ENCODE data around the gene TRIM21.

TRIM21 gene

GRCh38 chr11:4393209-4393857 lies at the start of gene TRIM21:
Gene TRIM21, minus strand, starts transcription at chr11:4393702. Its CDS starts 3,293 bp downstream, at chr11:4390409.
- DNase-seq (ENCODE audit: extremely low read depth, low read depth), result peak; percentile 64
- TF ChIP-seq, protein P1, sequence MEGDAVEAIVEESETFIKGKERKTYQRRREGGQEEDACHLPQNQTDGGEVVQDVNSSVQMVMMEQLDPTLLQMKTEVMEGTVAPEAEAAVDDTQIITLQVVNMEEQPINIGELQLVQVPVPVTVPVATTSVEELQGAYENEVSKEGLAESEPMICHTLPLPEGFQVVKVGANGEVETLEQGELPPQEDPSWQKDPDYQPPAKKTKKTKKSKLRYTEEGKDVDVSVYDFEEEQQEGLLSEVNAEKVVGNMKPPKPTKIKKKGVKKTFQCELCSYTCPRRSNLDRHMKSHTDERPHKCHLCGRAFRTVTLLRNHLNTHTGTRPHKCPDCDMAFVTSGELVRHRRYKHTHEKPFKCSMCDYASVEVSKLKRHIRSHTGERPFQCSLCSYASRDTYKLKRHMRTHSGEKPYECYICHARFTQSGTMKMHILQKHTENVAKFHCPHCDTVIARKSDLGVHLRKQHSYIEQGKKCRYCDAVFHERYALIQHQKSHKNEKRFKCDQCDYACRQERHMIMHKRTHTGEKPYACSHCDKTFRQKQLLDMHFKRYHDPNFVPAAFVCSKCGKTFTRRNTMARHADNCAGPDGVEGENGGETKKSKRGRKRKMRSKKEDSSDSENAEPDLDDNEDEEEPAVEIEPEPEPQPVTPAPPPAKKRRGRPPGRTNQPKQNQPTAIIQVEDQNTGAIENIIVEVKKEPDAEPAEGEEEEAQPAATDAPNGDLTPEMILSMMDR (IDR thresholded peaks at IDR 0.05; ENCODE audit: low read depth, low read length), result no peak

DNA sequence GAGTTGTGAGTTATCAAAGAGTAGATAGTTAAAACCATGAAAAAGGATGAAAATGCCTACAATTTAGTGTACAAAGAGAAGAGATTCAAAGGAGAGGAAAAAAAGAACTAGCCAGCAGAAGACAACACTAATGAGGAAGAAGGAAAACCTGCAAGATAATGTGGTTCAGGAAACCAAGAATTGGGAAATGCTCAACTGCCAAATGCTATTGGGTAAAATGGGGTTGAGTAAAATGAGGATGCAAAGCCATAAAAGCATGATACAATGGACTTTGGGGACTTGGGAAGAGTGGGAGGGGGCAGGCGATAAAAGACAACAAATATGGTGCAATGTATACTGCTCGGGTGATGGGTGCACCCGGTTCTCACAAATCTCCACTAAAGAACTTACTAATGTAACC lies 48.0 kb upstream of the TRIM21 start:
- TF ChIP-seq, protein P1 (IDR thresholded peaks at IDR 0.05; ENCODE audit: low read depth, low read length), result no peak
- no peak for DNase-seq (ENCODE audit: extremely low read depth, low read depth)

GRCh38 chr11:4436411-4436810 lies 42.9 kb upstream of the TRIM21 start:
- TF ChIP-seq, protein P1 (IDR thresholded peaks at IDR 0.05; ENCODE audit: low read depth, low read length), result no peak

DNA sequence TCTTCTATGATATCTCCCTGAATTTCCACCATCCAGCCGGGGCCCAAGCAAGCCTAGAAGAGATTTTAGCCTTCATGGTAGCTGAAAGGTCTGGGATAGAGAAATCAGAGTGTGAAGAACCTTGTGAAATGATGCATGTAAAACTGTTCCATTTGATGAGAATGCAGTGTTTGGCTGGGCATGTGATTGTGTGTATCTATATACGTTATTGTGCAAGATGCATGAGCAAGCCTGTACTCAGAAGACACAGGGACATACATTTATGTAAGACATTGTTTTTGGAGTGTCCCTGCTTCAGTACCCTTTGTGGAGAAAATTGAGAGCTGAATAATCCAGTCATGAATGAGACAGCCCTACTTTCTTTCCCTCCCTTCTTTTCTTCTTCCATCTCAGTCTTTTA lies 40.4 kb upstream of the TRIM21 start:
- no peak for DNase-seq (ENCODE audit: extremely low read depth, low read depth)
- TF ChIP-seq, protein P1 (IDR thresholded peaks at IDR 0.05; ENCODE audit: low read depth, low read length), result no peak

More at GRCh38 chr11:4436411-4436810, 42.9 kb upstream of the TRIM21 start:
- no peak for DNase-seq (ENCODE audit: extremely low read depth, low read depth)

- TF ChIP-seq, protein P1 (IDR thresholded peaks at IDR 0.05; ENCODE audit: low read depth, low read length), result no peak
- DNase-seq (ENCODE audit: extremely low read depth, low read depth), result no peak
These were observed 36.5 kb upstream of the TRIM21 start for GRCh38 chr11:4430051-4430450.

DNA sequence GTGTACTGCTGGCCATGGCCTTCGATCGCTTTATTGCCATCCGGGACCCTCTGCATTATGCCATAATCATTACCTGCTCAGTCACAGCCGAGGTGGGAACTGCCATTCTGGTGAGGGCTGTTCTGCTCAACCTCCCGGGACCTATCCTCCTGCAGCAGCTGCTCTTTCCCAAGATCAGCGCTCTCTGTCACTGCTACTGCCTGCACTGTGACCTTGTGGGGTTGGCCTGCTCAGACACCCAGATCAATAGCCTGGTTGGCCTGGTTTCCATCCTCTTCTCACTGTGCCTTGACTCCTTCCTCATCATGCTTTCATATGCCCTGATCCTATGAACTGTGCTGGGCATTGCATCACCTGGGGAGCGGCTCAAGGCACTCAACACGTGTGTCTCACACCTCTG lies 24.9 kb upstream of the TRIM21 start:
- no peak for DNase-seq (ENCODE audit: extremely low read depth, low read depth)
- TF ChIP-seq, protein P1 (IDR thresholded peaks at IDR 0.05; ENCODE audit: low read depth, low read length), result no peak

DNA sequence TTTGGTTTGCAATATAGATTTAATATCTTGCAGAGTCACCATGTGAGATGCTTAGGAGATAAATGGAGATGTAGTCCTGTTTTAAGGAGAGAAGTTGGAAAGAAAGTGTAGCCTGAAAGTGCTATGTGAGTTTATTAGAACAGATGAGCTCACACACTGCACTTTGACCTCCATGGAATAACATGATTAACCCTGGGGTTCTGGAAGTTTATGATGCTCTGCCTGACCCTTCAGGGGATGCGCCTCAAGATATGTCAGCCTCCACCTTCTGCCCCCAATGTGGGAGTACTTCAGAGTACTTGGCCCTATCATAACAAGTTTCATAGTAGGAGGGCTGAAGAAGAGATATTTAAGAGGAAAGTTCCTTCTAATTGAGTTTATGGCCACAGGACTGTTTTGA lies 23.3 kb upstream of the TRIM21 start:
- TF ChIP-seq, protein P1 (IDR thresholded peaks at IDR 0.05; ENCODE audit: low read depth, low read length), result no peak
- no peak for DNase-seq (ENCODE audit: extremely low read depth, low read depth)

All from AG09319 (cell line).